ENCODE results near the gene LTBP2.

DNA sequence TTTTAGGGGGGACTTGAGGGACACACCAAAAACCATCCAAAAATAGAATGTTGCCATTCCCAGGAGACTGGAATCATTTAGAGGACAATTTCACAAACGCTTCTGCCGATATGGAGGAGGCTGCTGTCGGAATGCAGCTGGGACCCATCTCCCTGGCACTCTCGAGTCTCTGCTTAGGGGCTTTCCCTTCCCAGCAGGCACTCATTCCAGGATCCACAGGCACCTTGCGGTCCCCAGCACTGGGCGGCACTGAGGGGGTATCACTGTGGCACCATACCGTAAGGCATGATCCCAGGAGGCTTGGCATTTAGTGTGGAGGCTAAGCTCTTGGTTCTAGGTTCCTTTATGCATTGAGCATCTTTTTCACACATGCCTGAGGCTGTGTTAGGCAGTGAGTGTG is 36.6 kb upstream of the LTBP2 start:
- TF ChIP-seq, protein P1, sequence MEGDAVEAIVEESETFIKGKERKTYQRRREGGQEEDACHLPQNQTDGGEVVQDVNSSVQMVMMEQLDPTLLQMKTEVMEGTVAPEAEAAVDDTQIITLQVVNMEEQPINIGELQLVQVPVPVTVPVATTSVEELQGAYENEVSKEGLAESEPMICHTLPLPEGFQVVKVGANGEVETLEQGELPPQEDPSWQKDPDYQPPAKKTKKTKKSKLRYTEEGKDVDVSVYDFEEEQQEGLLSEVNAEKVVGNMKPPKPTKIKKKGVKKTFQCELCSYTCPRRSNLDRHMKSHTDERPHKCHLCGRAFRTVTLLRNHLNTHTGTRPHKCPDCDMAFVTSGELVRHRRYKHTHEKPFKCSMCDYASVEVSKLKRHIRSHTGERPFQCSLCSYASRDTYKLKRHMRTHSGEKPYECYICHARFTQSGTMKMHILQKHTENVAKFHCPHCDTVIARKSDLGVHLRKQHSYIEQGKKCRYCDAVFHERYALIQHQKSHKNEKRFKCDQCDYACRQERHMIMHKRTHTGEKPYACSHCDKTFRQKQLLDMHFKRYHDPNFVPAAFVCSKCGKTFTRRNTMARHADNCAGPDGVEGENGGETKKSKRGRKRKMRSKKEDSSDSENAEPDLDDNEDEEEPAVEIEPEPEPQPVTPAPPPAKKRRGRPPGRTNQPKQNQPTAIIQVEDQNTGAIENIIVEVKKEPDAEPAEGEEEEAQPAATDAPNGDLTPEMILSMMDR (IDR thresholded peaks at IDR 0.05 in 2 of 3, conservative IDR thresholded peaks at IDR 0.05 in 1 of 3; ENCODE audit: borderline replicate concordance in 1 of 3, insufficient read depth in 1 of 3, low read depth in 2 of 3, low read length in 2 of 3), result no peak
- no peak for TF ChIP-seq POLR2A (IDR thresholded peaks at IDR 0.05; ENCODE audit: borderline replicate concordance, extremely low read depth, insufficient read depth, insufficient read length)
- TF ChIP-seq, protein P2, sequence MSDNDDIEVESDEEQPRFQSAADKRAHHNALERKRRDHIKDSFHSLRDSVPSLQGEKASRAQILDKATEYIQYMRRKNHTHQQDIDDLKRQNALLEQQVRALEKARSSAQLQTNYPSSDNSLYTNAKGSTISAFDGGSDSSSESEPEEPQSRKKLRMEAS (IDR thresholded peaks at IDR 0.05), result no peak
- no peak for TF ChIP-seq RAD21 (IDR thresholded peaks at IDR 0.05; ENCODE audit: low read depth)
- no peak for TF ChIP-seq ELF1 (IDR thresholded peaks at IDR 0.05; ENCODE audit: borderline replicate concordance, low read depth)
- no peak for TF ChIP-seq EGR1 (IDR thresholded peaks at IDR 0.05; ENCODE audit: low read depth)
